HCT116 (cell line): ENCODE measurements around the gene MYADM. TPM values are rescaled to one million over a fixed set of nuclear protein-coding genes. Genes with fewer than 3 reads are reported as not detected.

Experiments used
- ATAC-seq: fragments of 200-7000 bp; cut with Tn5 transposase; 2 replicates; pipeline ENCODE4 v1.9.1; 2020; ENCODE audit warnings: mild to moderate bottlenecking, moderate library complexity
- BruUV-seq: library from RNA; stranded (reverse); fragments of 400-500 nt; replicated peaks from 2 replicates; lab custom pipeline; 2021; lab: Mats Ljungman, UMichigan
- CTCF ChIA-PET: fragments of 300-600 bp; sonication (Branson Sonifier 250); formaldehyde crosslinking; loops from one replicate; lab custom pipeline; 2021; ENCODE audit warnings: antibody characterized with exemption; lab: Charles Lee
- POLR2A ChIA-PET: fragments of 300-600, 350-600 bp; sonication (Branson Sonifier 250); formaldehyde crosslinking; loops from one replicate; lab custom pipeline; 2021; ENCODE audit warnings: antibody characterized with exemption; lab: Charles Lee
- RAD21 ChIA-PET, 2 experiments: fragments of 300-600 bp; sonication (Branson Sonifier 250); formaldehyde crosslinking; loops; one replicate each; lab custom pipeline; 2023; ENCODE audit warnings: low total read pairs in 2 of 2; ENCODE audit not compliant: uncharacterized antibody in 2 of 2, unreplicated experiment in 2 of 2, low non-redundant PET in 1 of 2; lab: Charles Lee
- DNase-seq: peaks from one replicate; pipeline ENCODE4 v3.0.0-alpha.2; 2010; ENCODE audit warnings: low read depth, low spot score
- H2AFZ ChIP-seq: fragments of 200-600 bp; shearing (Covaris generic), sonication (generic); 2 replicates; pipeline ENCODE4 v1.6.1; 2017; ENCODE audit warnings: low read depth, mixed run types, mixed read lengths, antibody characterized with exemption, low read length; ENCODE audit not compliant: poor library complexity, severe bottlenecking
- H3K27ac ChIP-seq: 2 replicates; pipeline ENCODE4 v1.5.1; 2012; ENCODE audit warnings: low read depth, low read length
- H3K27me3 ChIP-seq: fragments of 200-600 bp; sonication (generic); 2 replicates; pipeline ENCODE4 v1.6.1; 2016; ENCODE audit warnings: mixed run types, low read length, mixed read lengths; ENCODE audit not compliant: insufficient read depth
- H3K36me3 ChIP-seq, 2 experiments: fragments of 200-500 bp in 1 of 2; fragments of 200-600 bp in 1 of 2; sonication (Bioruptor generic) in 1 of 2; sonication (generic) in 1 of 2; 2 replicates each; pipeline versions ENCODE4 v1.5.1 to v1.6.1; 2014 to 2016; ENCODE audit warnings: low read length in 2 of 2, inconsistent platforms in 1 of 2, mixed read lengths in 1 of 2, mixed run types in 1 of 2; ENCODE audit not compliant: insufficient read depth in 2 of 2, control insufficient read depth in 1 of 2
- H3K4me1 ChIP-seq, 2 experiments: fragments of 200-600 bp in 1 of 2; sonication (generic) in 1 of 2; 2 replicates each; pipeline versions ENCODE4 v1.5.1 to v1.6.1; 2012 to 2017; ENCODE audit warnings: low read length in 2 of 2, inconsistent platforms in 1 of 2, mild to moderate bottlenecking in 1 of 2, mixed read lengths in 1 of 2, mixed run types in 1 of 2, moderate library complexity in 1 of 2; ENCODE audit not compliant: insufficient read depth in 2 of 2, control insufficient read depth in 1 of 2
- H3K4me2 ChIP-seq: fragments of 200-600 bp; sonication (generic); 2 replicates; pipeline ENCODE4 v1.6.1; 2017; ENCODE audit warnings: mixed run types, low read length, mixed read lengths
- H3K4me3 ChIP-seq, 2 experiments: fragments of 200-600 bp in 1 of 2; sonication (generic) in 1 of 2; replicated peaks in 1 of 2; 2 replicates each; pipeline ENCODE4 v1.5.1; 2011 to 2016; ENCODE audit warnings: low read length in 2 of 2, control low read depth in 1 of 2, low read depth in 1 of 2, mild to moderate bottlenecking in 1 of 2, mixed read lengths in 1 of 2, mixed run types in 1 of 2
- H3K79me2 ChIP-seq: fragments of 200-600 bp; sonication (generic); 2 replicates; pipeline ENCODE4 v1.6.1; 2017; ENCODE audit warnings: mild to moderate bottlenecking, mixed run types, low read length, moderate library complexity, mixed read lengths; ENCODE audit not compliant: insufficient read depth
- H3K9ac ChIP-seq: fragments of 200-600 bp; sonication (generic); 2 replicates; pipeline ENCODE4 v1.6.1; 2016; ENCODE audit warnings: low read length, mixed read lengths
- H3K9me2 ChIP-seq: fragments of 200-600 bp; sonication (generic), shearing (Covaris generic); 2 replicates; pipeline ENCODE4 v1.6.1; 2017; ENCODE audit warnings: mixed run types, mild to moderate bottlenecking, moderate library complexity; ENCODE audit not compliant: insufficient read depth
- H3K9me3 ChIP-seq, 2 experiments: fragments of 200-500 bp in 1 of 2; fragments of 200-600 bp in 1 of 2; sonication (Bioruptor generic) in 1 of 2; sonication (generic) in 1 of 2; 2 replicates each; pipeline ENCODE4 v1.6.1; 2014 to 2017; ENCODE audit warnings: low read length in 2 of 2, mixed read lengths in 2 of 2, inconsistent platforms in 1 of 2, low read depth in 1 of 2, mild to moderate bottlenecking in 1 of 2, mixed run types in 1 of 2, moderate library complexity in 1 of 2; ENCODE audit not compliant: control insufficient read depth in 1 of 2, insufficient read depth in 1 of 2
- H4K20me1 ChIP-seq: fragments of 200-600 bp; sonication (generic), shearing (Covaris generic); 2 replicates; pipeline ENCODE4 v1.6.1; 2017; ENCODE audit warnings: mixed run types, mild to moderate bottlenecking, moderate library complexity; ENCODE audit not compliant: insufficient read depth
- ATF3 ChIP-seq: IDR thresholded peaks from 2 replicates; pipeline ENCODE4 v1.6.1; 2012
- CBX3 ChIP-seq: IDR thresholded peaks from 2 replicates; pipeline ENCODE4 v1.6.1; 2012; ENCODE audit warnings: low read depth
- CEBPB ChIP-seq: IDR thresholded peaks from 2 replicates; pipeline ENCODE4 v1.6.1; 2012; ENCODE audit warnings: low read depth
- CTCF ChIP-seq, 3 experiments: fragments of 200-600 bp in 1 of 3; sonication (generic) in 1 of 3; IDR thresholded peaks in 2 of 3; conservative IDR thresholded peaks in 1 of 3; 2 replicates each; pipeline ENCODE4 v1.5.1; 2012 to 2017; ENCODE audit warnings: low read depth in 2 of 3, low read length in 2 of 3, antibody characterized with exemption in 1 of 3, borderline replicate concordance in 1 of 3, control low read depth in 1 of 3, mild to moderate bottlenecking in 1 of 3, mixed read lengths in 1 of 3, mixed run types in 1 of 3, moderate library complexity in 1 of 3; ENCODE audit not compliant: insufficient read depth in 1 of 3
- EGR1 ChIP-seq: IDR thresholded peaks from 2 replicates; pipeline ENCODE4 v1.6.1; 2012; ENCODE audit warnings: low read depth
- ELF1 ChIP-seq: IDR thresholded peaks from 2 replicates; pipeline ENCODE4 v1.6.1; 2012; ENCODE audit warnings: low read depth, borderline replicate concordance
- EZH2 ChIP-seq: fragments of 200-600 bp; sonication (generic); IDR thresholded peaks from 2 replicates; pipeline ENCODE4 v1.6.1; 2017; ENCODE audit warnings: antibody characterized with exemption, mixed run types
- FOSL1 ChIP-seq: IDR thresholded peaks from 2 replicates; pipeline ENCODE4 v1.6.1; 2012; ENCODE audit warnings: low read depth
- JUND ChIP-seq: IDR thresholded peaks from 2 replicates; pipeline ENCODE4 v1.6.1; 2012
- MAX ChIP-seq: IDR thresholded peaks from 2 replicates; pipeline ENCODE4 v1.6.1; 2012
- POLR2A ChIP-seq: IDR thresholded peaks from 2 replicates; pipeline ENCODE4 v1.7.0; 2011; ENCODE audit warnings: borderline replicate concordance; ENCODE audit not compliant: insufficient read depth, insufficient read length; ENCODE audit errors: extremely low read depth
- POLR2AphosphoS5 ChIP-seq: IDR thresholded peaks from 2 replicates; pipeline ENCODE4 v1.6.1; 2011; ENCODE audit warnings: mild to moderate bottlenecking, low read depth, low read length, moderate library complexity
- RAD21 ChIP-seq: IDR thresholded peaks from 2 replicates; pipeline ENCODE4 v1.6.1; 2012; ENCODE audit warnings: low read depth, mild to moderate bottlenecking
- REST ChIP-seq: IDR thresholded peaks from 2 replicates; pipeline ENCODE4 v1.6.1; 2012; ENCODE audit warnings: low read depth
- SIN3A ChIP-seq: IDR thresholded peaks from 2 replicates; pipeline ENCODE4 v1.6.1; 2012; ENCODE audit warnings: low read depth
- SP1 ChIP-seq: IDR thresholded peaks from 2 replicates; pipeline ENCODE4 v1.6.1; 2012; ENCODE audit warnings: low read depth
- SRF ChIP-seq: IDR thresholded peaks from 2 replicates; pipeline ENCODE4 v1.6.1; 2012; ENCODE audit warnings: low read depth
- TCF7L2 ChIP-seq: IDR thresholded peaks from 2 replicates; pipeline ENCODE4 v1.7.0; 2011; ENCODE audit warnings: borderline replicate concordance, inconsistent platforms; ENCODE audit not compliant: insufficient read depth, insufficient read length; ENCODE audit errors: extremely low read depth
- ZFX ChIP-seq: fragments of 450-650 bp; IDR thresholded peaks from 2 replicates; pipeline ENCODE4 v1.6.1; 2017
- ZNF274 ChIP-seq: fragments of 200-500 bp; sonication (Bioruptor generic); IDR thresholded peaks from 2 replicates; pipeline ENCODE4 v1.6.1; 2014; ENCODE audit warnings: mild to moderate bottlenecking, low read depth, low read length, inconsistent platforms
- intact Hi-C: fragments of 100-400 bp; cut with micrococcal nuclease; formaldehyde crosslinking; loops from 2 replicates; pipeline ENCODE4 v1.10.0; 2022
- total RNA-seq: library from RNA; stranded (reverse); gene quantifications from one replicate; pipeline ENCODE4 v1.2.1, GENCODE V29; 2021; ENCODE audit not compliant: unreplicated experiment

MYADM gene
- total RNA-seq, 1 experiment from 2014 or later, result 79.6 TPM

GRCh38 chr19:53868892-53869804, 1.5 kb downstream of the MYADM start:
- Histone ChIP-seq H3K27me3 (no peaks in the 10 kb centered on the region), H3K9me2 (no peaks in the 10 kb centered on the region), H3K36me3 (peaks cover 10 to 11% of the 10 kb centered on the region in 2 experiments; a peak in 3 of 4 replicates), H3K4me1 (peaks cover 15 to 45% of the 10 kb centered on the region in 2 experiments), H2AFZ (no peak overlapping the region), H3K9ac (peak overlapping the region; percentile 95), H3K79me2 (peaks cover 38% of the 10 kb centered on the region)
- RAD21 ChIA-PET, result no interaction called here
- TF ChIP-seq EZH2 (no peak), POLR2AphosphoS5 (peak; percentile 43), ZFX (peak; percentile 70), CEBPB (no peak), ZNF274 (no peak), SRF (no peak; the same call in 1 of the 2 replicates), POLR2A (no peak), FOSL1 (no peak), CBX3 (no peak), ATF3 (no peak), RAD21 (no peak), ELF1 (no peak; the same call in 1 of the 2 replicates), MAX (peak; percentile 69), CTCF (IDR thresholded peaks at IDR 0.05 in 2 of 3, conservative IDR thresholded peaks at IDR 0.05 in 1 of 3; ENCODE audit: borderline replicate concordance in 1 of 3, insufficient read depth in 1 of 3, low read depth in 2 of 3, low read length in 2 of 3) (0 out of 6 replicates have a peak, but pooled peaks of 1 of the 3 experiments have one; percentile 10), SP1 (peak; percentile 50; the same call in 1 of the 2 replicates), REST (no peak), SIN3A (peak; percentile 53; the same call in 1 of the 2 replicates), JUND (no peak), EGR1 (peak; percentile 94), TCF7L2 (peak; percentile 76)
- TF ChIP-seq, all 23 proteins: peak for 8
- no TSS peak for BruUV-seq
- Histone ChIP-seq H3K4me3 (peak overlapping the region; percentile 66 to 78), H3K9me3 (no peaks in the 10 kb centered on the region), H4K20me1 (no peaks in the 10 kb centered on the region), H3K4me2 (peak overlapping the region; percentile 99), H3K27ac (peak overlapping the region; percentile 80)
- ChIA-PET CTCF (interaction anchor here (3.8 kb wide), 1 partner anchor 155 kb away, joined by 21 read pairs; no protein-coding TSS in a partner anchor), POLR2A (interaction anchor here (0.7 to 3.1 kb wide), 5 partner anchors 8 to 154 kb away, joined by 4 to 17 read pairs (median 11); partner anchors contain the start of gene PRKCG)
- intact Hi-C loops, result loop anchor here (5.0 kb wide), 1 partner anchor 113 kb away; no protein-coding TSS in a partner anchor
- ATAC-seq (peak; percentile 55), DNase-seq (peak; percentile 61)
